DMS79 treated with DMSO at 0.1 percent for 48 hours (cell line): ENCODE data around the gene OARD1.

Experiments used
- DNase-seq: peaks from one replicate; lab custom pipeline; 2025; lab: John Stamatoyannopoulos, UW

Gene OARD1

DNA sequence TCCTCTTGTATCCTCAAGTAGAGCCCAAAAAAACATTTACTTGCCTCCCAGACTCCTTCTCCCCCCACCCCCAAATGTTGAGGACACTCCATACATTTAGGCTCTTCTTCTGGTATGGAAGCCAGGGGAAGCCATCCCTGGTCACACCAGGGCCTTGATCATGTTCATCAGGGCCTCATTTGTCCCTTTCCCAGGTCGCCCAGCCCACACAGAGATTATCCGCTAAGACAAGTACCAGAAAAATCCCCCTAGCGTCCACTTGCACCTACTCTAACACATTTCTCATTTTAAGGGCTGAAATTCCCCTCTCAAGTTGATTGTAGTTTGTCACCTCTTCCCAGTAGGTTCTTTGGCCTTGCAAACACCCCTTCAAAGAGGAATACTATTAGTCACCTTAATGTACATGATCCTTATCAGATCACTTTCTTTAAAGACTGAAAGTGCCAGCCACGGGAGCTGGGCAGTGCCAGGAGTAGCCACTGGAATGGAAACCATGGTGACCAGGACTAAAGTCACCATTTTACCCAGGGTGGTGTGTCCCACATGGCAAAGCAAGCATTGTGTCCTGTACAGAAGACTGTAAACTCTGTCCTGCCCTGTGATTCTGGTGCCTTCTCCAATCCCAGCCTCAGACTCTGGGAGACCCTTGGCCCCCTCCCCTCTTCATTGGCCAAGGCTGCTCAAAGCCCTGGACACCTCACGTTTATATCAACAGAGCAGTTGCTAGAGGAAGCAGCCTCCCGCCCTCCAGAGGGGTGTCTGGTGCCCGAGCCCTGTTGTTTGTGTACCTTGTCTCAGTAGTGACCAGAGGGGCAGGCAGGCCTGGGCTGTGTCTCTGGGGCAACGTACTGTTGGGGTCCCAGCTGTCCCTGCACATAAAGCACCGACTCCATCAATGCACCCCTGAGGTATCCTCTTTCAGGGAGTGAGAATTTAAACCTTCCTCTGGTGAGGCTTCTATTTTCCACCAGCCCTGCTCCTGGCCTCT lies 24.1 kb downstream of the OARD1 start:
- DNase-seq, result no peak

DNA sequence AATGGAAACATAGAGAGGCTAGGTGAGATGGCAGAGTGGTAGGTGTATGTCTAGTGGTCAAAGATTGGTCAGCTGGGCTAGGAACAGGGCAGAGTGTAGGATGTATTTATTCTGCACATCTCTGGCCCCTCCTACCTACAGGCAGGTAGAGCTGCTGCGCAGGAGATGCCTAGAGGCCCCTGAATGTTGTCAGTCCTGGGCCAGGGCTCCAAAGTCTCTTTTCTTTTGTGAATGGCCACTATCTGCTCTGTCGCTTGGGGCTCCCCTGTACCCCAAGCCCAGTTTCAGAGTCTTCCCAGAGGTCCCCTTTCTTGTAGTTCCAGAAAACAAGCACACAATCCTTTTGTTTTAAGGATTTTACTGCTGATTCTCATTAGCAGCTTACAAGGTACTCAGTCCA lies 24.9 kb downstream of the OARD1 start:
- DNase-seq, result no peak

DNA sequence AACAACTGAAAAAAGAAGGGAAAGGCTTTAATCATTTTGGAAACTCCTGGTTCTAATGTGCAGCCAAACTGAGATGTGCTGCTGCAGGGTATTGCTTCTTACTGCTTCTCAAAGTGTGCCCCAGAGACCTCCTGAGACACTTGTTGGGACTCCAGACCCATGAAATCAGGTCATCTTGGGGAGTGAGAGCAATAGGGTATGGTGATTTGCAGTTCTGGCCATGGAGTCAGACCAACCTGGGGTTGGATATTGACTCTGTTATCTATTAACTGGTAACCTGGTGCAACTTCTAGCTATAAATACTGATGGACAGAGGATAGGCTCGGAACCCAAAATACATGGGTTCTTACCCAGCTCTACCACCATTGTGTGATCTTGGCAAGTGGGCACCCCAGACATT lies 26.1 kb downstream of the OARD1 start:
- DNase-seq, result no peak

DNA sequence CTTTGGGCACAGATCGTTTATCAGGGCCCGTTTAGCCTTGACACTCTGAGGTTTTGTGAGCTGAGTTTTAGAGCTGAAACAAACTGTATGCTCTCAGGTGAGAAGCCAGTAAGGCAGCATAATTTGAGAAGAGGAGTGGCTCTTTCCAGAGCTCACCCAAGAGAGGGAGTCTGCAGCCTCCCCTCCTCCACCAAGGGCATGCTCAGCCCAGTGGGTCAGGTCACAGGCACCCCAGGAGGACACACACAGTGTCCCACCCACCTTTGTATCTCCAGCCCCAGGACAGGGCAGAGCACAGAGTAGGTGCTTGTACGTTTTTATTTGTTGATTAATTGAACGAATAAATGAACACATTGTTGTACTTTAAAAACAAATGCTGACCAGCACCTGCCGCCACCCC lies 26.5 kb downstream of the OARD1 start:
- peak; percentile 49 for DNase-seq

DNA sequence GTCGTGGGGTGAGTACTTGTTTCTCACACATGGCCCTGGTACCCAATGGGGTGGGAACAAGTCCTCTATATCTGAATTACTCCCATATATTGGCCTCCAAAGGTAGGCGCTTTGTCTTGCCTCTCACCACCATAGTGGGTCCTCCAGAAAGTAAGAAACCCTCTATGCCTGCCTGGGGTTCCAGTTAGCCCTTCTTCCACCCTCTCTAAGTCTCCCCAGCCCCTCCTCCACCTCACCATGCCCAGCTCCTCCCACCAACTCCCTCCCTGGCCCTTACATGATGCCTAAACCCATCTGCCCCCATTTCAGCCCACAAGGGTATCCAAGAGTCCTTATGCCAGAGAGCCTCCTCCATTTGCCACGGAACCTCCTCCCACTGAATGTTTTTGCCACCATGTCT lies 29.0 kb downstream of the OARD1 start:
- DNase-seq, result no peak

DNA sequence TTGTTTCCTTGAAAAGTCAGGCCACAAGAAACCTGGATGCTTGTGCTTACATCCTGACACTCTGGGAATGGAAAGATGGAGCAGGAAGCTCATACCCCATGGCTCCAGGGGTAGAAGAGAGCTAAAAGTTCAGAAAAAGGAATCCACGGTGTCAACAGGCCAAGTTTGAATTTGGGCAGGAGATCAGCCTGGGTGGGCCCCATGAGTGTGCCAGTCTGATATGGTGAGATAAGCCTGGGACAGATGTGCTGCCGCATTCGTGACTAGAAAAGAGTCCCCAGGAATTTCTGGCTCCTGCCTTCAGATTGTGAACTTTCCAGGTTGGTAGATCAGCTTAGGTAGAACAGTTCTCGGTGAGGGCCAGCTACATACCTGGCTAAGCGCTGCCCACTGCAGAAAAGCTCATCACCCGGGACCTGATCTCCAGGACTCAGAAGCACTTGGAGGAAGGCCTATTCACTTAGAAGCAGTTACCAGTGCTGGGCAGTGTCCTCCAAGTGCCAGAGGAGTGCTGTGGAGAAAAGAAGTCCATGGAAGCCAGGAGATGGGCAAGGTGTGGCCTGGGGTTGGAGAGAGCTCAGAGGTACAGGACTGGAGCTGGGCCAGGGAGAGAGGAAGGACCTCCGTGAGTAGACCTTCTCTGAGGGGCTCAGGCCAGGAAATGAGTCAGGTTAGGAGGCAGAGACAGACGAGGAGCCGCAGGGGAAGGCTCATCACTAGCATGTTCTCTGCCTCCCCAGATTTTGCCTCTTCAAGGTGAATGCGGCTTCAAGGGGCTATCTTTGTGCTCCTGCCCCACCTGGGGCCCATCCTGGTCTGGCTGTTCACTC lies 29.7 kb downstream of the OARD1 start, which contains the start of gene TSPO2:
TSS of gene TSPO2 (plus strand) at position 242 of the 830 bp plus-strand sequence. CDS start at position 761, 519 bp downstream.
- no peak for DNase-seq

DNA sequence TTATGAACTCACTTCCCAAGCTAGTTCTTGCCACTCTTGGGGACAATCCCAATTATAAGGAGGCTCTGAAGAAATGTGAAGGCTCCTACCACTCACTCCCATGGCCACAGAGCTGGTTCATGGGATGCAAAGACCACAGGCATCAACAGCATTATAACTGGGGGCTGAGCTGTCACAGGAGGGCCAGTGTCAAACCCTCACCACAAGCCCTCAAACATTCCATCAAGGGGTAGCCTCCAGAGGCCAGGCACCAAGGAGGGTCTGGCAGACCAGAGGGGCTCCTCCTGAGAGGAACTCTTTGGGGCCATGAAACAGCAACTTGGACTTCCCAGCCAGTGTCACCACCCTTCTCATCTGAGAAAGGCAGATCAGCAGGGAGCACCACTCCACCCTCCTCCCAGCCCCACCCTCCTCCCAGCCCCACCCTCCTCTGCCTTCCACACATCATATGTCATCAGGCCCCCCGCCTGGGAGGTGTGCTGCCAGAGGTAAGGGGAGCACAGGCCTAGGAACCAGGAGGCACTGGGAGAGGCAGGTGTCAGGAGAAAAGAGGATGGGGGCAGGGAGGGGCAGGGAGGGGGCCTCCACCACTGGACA lies 31.1 kb downstream of the OARD1 start:
- no peak for DNase-seq

DNA sequence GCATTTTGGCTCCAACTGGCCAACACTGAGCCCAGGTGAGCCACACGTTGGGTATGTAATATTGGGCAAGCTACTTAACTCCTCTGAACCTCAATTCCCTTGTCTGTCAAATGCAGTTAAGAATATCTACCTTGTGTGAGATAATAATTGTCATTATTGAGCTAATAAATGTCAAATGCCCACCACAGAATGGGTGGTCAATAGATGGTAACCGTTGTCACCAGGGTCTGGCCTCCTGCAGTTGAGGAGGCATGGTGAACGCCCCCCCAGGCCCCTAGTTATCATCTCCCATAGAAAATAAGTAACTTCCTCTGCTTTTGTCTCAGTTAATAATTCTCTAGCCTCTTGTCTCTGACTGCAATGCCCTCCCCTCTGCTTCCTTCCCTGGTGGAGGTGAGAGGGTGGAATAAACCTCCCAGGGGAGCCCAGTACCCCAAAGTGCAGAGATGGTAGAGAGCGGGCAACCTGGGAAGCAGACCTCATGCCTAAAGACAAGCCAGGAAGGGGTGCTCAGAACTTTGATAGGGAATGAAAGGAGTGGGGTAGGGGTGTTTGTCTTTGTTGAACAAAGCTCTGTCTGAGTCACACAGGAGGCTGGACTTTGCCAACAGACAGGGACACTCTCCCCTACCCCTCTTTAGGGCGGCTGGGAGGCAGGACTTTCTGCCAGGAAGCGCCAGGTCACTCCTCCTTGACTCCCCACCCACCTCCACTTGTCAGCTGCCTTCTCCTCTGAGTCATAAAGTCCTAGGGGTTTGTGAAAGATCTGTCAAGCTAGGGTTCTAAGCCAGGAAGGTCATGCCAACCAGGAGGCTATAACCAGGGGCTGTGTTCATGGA lies 31.8 kb downstream of the OARD1 start:
- DNase-seq, result no peak

DNA sequence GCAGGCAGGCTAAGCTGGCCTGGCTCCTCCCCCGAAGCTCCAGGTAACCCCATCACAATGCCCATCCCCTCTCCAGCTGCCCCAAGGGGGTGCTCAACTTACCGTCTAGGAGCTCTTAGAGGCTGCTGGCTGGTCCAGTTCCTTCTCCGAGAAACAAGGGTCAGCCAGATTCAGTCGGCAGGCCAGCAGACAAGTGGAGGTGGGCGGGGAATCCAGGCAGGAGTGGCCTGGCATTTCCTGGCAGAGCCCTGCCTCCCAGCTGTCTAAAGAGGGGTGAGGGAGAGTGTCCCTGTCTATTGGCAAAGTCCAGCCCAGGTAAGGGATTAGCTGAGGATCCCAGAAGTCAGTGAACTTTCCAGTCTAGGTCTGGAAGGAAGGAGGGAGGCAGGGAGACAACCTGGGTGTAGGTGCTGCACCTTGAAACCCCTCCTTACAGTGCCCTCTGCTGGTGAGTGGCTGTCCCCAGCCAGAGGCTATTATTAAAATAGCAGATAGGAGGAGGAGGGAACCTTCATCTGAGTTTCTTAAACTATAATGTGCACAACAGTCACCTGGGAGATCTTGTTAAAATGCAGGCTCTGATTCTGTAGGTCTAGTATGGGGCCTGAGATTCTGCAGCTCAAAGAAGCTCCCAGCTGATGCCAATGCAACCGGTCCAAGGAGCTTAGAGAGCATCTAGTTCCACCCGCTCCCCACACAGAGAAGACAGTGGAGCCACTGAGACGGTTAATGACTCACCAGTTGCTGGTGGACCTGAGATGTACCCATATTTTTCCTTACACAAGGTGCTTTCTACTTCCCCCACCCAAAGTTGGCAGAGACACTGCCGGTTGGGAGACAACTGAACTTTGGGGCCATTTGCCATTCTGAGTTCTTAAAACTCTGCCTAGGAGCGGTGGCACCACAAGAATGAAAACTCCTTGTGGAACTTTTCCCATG lies 32.8 kb downstream of the OARD1 start, which contains the start of gene UNC5CL:
TSS of gene UNC5CL (minus strand) at position 162 of the 939 bp plus-strand sequence. CDS start 4,147 bp downstream, outside the sequence.
- DNase-seq, result peak; percentile 54

DNA sequence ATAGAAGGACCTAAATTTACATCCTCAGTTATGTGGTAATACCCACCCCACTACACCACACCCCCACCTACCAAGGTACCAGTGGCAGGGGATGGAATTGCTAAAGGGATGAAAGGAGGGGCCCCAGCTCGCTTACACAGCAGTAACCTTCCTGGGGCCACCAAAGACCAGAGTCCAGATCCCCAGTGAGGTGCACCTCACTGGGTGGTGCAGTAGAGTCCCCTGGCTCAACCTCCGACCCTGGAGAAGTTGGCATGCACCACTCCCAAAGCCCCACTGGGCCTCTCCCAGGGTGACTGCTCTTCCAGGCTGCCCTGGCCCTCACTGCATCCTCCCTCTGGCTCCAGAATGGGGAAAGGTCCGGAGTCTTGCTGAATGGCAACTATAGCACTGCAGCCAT lies 34.0 kb downstream of the OARD1 start:
- DNase-seq, result no peak

DNA sequence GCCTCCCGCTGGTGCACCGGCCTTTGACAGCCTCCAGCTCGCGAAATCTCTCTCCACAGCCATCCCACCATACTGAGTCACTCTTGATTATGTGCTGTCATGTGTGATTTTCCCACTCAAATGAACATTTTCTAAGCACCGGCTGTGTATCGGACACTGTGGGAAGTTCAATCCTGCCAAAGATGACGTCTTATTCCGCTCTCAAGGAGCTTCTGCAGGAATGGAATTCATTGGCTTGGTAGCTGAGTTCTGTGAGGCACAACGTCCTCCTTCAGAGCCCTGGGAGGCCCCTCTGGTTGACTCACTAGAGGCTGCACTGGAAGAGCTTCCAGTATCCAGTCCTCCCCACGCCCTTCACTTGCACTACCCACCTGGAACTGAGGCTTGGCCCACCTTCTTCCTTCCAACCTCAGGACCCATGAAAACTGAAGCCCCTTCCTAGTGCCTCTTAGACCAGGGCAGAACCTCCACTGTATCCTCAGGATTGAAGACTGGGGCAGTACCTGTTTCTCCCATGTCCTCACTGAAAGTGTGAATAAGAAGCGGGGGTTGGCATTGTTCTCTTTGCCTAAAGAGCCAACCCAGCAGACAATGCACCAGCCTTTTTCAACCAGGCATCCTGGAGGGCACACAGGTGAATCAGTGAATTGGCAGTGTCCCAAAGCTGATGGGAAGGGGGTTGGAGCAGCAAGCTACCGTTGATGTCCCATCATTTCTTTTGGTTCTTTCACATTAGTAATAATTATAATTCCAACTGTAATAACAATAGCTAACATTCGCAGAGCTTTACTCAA lies 34.9 kb downstream of the OARD1 start:
- no peak for DNase-seq

DNA sequence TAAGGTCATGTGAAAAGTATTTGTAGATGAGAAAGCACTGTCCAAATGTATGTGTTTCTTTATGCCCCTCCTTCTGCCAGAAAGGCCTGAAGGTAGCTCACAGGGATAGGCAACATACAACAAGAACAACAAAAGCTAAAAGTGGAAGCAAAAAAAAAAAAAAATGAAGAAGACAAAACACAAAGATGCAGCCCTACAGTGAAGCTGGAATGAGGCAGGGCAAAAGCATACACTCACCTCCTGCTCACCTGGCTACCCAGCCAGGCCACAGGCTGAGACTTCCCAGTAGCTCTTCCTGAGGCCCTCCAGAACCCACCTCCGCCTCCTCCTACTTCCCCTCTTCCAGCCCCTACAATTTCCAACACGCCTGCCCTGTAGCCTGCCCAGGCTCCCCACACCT lies 35.6 kb downstream of the OARD1 start:
- DNase-seq, result no peak

DNA sequence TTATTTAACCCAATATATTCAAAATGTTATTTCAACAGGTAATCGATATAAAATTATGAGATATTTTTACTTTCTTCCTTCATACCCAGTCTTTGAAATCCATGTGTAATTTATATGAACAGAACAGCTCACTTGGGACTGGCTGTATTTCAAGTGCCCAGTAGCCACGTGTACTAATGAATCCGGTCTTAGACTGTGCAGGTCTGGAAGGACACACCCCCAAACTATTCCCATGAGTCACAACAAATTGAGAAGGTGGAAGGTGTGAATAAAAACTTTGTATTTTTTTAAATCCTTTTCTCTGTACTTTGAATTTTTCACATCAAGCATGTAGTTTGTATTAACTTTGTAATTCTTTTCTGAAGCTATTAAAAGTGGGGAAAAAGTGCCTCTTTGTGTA lies 36.0 kb downstream of the OARD1 start:
- no peak for DNase-seq

DNA sequence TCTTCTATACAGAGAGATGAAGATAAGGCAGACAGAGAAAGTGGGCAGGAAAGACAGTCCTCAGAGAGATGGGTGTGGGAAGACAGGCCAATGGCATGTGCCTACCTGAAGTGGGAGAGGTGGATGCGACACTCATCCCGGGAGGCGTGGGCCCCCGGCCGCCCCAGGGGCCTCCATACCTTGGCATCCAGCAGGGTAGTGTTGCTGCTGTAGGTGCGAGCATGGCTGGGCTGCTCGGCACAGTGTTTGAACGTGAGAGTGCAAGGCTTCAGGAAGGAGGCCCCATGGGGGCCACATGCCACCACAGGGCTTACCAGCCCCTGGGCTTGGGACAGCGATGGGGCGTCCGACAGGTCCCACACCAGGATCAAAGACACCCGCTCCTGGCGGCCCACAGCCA lies 38.4 kb downstream of the OARD1 start:
- DNase-seq, result no peak

DNA sequence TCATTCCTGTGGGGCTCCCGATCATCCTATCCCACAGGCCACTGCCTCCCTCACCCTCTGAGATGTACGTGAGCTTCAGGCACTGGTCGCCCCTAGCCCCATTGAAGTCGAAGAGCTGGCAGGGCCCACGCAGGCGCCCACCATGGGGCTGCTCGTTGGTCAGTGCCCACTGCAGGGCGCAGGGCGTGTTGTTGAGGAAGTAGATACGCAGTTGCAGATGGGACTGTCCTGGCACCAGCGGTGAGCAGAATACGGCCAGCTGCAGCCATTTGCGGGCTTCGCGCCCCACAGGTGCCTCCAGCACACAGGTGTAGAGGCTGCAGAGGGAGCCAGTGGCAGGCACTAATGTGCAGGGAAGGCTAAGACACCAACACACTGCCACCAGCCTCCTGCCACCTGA lies 39.3 kb downstream of the OARD1 start:
- no peak for DNase-seq

DNA sequence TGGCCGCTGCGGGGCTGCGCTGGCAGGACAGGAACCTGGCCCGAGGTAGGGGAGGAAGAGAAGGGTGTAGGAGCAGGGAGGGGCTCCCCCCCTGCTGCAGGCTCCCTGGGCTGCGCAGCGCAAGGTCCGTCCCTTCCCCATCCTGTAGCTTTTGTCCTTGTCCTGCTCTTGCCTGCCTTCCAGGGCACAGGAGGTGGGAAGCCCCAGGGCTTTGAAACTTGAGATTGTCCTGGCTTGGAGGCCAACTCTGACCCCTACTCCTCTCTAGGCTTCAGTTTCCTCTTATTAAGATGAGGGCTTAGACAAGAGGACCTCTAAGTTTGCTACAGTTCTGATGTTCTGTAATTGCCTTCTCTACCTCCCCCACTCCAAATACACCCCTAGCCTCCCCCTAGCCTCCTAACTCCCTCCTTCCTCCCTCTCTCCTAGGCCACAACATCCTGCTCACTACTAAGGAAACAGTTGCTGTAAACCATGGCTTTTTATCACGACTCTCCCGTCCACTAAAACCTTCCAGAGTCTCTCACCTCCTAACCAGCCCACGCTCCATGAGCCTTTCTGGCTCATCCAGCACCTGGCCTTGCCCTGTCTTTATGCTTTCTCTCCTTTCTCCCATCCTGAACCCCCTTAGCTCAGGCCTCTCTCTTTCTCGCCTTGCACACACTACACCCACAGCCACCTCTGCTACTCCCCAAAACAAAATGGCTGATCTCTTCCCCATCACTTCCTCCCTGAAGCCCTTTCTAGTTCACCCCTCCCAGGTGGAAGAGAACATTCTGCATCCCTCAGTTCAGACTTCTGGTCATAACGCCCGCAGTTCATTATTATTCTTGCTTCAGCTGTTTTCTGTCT lies 43.4 kb downstream of the OARD1 start:
- DNase-seq, result peak; percentile 54

DNA sequence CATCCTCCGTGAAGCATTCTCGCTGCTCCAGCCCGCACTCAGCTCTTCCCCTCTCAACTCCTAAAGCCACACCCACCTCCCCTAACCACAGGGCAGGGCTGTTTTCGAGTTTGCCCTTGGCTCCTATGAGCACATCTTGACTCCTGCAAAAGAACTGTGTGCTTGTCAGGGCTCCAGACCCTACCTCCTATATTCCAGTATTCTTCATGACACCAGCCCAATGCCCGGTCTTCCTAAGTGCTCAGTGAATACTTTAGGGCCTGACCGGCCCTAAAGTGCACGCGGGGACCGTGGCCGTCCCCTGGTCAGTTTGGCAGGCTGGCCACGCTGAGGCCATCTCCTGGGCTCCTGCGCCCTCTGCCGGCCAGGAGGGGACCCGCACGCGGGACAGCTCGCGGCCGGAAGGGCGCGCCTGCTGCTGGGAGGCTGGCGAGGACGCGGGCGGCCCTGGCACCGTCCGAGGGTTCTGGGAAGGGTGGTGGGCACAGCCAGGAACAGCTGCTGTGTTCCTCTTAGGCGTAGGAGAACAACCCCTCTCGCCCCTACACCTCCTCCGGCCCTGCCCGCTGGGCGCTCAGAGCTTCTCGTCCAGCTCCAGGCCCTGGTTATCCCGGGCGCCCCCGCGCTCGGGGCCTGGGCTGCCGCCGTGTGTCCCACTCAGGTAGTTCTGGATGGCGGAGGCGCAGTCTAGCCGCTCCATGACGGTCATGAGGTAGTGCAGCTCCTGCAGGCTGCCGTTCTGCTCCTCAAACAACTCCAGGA lies 44.2 kb downstream of the OARD1 start:
- peak; percentile 94 for DNase-seq

DNA sequence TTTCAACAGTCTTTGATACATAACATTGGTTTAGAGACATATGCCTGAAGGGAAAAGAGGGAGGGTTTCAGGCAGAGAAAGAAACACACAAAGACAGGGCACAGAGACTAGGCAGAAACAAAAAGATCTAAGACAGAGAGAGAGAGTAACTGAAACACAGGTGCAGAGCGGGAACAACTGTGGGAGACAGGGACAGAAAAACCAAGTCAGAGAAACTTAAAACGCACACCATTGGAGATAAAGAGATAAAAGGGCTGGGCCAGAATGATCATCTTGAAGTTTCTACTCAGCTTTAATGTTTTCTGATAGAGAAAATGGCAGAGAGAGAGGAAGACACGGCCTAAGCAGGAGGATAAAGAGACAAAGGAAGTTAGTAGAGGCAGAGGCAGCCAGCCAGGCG lies 44.9 kb downstream of the OARD1 start:
- peak; percentile 88 for DNase-seq
